EL (cell line): ENCODE measurements around the gene FAM20B.
A peak's percentile ranks its signal among the peaks of the same experiment; 100 is the strongest.
"Not testable (repeated sequence)": the region's sequence is repeated elsewhere in the genome, so short reads cannot be mapped to it uniquely, and the experiment has no call there.

Experiments
- DNase-seq: peaks from one replicate; pipeline ENCODE4 v3.0.0-alpha.2; 2016

FAM20B gene

GRCh38 chr1:179025975-179026812 lies 500 bp downstream of the FAM20B start:
- DNase-seq, result peak; percentile 67

- DNase-seq, result no peak
Measured at GRCh38 chr1:179026813-179027669, 1.3 kb downstream of the FAM20B start.

DNA sequence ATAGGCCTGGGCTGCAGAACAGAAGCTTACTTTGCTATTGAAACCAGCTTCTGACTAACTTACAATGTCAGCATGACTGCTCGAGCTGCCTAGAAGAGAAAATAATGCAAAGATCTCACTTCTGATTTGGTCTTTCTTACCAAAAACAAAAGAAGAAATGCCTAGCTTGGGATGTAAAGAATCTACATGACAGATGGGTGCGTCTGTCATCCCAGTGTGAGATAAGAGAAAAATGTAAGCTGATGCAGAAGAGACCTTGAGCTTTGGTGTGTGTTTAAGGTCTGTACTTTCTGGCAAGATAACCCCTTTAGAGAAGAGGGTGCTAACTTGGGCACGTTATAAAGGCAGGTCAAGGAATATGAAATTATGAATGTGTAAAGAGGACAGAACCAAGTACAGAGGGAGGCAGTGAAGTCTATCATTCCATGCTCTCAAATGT lies 3.6 kb downstream of the FAM20B start:
- no peak for DNase-seq

- no peak for DNase-seq
Measured at GRCh38 chr1:179030130-179030529, 4.4 kb downstream of the FAM20B start.

- DNase-seq, result no peak
Measured at GRCh38 chr1:179030683-179031082, 5.0 kb downstream of the FAM20B start.

- no peak for DNase-seq
Measured at GRCh38 chr1:179031284-179031683, 5.6 kb downstream of the FAM20B start.

- DNase-seq, result peak; percentile 71
Measured at GRCh38 chr1:179031855-179032513, 6.3 kb downstream of the FAM20B start.

- DNase-seq, result peak; percentile 38
Measured at GRCh38 chr1:179034720-179035119, 9.0 kb downstream of the FAM20B start.

DNA sequence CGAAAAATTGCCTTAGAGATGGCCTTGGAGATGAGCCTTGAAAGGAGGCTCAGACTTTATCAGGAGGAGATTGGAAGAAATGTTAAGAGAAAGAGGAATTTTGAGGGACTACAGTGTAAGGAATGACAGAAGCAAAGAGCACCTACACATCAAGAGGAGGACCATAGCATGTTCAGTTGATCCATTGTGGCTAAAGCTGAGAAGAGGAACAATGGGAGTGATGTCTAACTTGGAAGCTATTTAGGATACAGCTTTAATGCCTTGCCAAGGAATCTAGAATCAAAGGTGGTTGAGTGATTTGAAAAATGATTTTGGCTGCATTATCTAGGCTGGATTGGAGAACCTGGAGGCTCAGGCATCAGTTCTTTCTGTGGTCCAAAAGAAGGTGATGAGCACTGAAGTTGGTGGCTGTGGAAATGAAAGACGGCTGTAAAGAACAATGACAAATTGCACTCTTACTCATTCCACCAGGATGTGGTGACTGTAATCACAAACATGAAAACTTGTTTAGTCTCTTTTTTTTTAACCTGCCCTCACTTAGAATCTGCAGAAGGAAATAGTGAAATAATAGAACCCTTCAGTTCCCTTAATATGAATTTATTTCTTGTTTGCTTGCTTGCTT lies 11.3 kb downstream of the FAM20B start:
- peak; percentile 47 for DNase-seq

DNA sequence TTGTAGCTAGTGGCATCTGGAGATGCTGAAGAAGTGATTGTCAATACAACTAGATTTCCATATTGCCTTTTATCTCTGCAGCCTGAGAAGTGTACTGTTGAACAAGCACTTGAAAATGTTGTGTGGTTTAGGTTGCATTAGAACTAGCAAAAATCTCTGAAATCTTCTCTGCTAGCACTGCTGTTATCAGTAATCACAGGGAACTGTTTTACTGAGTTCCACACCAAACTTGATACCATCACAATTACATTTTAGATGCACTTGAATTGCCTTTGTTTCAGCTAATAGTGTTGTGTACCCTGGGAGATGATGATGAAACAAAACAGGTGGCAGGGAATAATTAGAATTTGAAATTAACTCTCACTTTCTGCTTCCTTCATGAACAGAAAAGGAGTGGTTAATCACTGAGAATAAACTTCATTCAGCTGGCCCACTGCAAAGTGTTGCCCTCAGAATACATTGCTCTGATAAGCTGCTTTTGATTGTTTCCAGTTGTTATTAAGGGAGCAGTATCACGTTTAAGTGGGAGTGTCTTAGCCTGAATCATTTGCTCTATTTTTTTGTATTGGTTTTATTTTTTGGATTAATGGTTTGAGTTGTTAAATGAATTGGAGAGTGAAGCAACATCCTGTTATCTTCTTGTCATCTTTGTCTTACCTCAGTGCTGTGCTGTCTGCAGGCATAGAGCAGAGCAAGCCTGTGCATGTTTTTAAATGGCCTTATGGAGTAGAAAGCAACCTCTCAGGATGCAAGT lies 13.0 kb downstream of the FAM20B start:
- no peak for DNase-seq

- not testable (repeated sequence) for DNase-seq
Measured at GRCh38 chr1:179039502-179040174, 13.9 kb downstream of the FAM20B start.

DNA sequence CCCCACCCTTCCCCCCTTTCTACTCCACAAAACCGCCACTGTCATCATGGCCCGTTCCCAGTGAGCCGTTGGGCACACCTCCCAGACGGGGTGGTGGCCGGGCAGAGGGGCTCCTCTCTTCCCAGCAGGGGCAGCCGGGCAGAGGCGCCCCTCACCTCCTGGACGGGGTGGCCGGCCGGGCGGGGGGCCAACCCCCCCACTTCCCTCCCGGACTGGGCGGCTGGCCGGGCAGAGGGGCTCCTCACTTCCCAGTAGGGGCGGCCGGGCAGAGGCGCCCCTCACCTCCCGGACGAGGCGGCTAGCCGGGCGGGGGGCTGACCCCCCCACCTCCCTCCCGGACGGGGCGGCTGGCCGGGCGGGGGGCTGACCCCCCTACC lies 14.5 kb downstream of the FAM20B start:
- not testable (repeated sequence) for DNase-seq

- DNase-seq, result no peak
Measured at GRCh38 chr1:179042087-179042486, 16.4 kb downstream of the FAM20B start.

DNA sequence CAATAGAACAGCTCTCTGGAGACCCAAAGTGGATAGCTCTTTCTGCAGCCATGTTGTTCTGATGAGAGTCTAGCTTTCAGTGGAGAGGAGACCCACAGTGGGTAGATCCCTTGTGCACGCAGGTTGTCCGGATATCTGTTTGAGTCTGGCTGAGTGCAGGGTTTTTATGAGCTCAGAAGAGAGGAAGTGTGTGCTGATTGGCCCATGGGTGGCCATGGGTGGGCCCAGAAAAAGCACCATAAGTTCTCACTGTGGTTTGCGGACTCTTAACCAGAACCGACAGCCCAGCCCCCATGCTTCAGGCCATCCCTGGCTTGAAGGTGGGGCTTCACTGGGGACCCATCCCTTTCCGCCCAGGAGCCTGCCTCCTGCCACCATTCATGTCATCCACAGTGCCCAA lies 17.0 kb downstream of the FAM20B start:
- DNase-seq, result no peak

GRCh38 chr1:179043266-179043665 lies 17.6 kb downstream of the FAM20B start:
- no peak for DNase-seq

- no peak for DNase-seq
Measured at GRCh38 chr1:179043907-179044306, 18.2 kb downstream of the FAM20B start.

GRCh38 chr1:179046808-179047635 lies 21.3 kb downstream of the FAM20B start:
- DNase-seq, result peak; percentile 21

- no peak for DNase-seq
Measured at GRCh38 chr1:179047636-179047997, 21.9 kb downstream of the FAM20B start.

GRCh38 chr1:179048339-179049124 lies 22.8 kb downstream of the FAM20B start:
- no peak for DNase-seq

DNA sequence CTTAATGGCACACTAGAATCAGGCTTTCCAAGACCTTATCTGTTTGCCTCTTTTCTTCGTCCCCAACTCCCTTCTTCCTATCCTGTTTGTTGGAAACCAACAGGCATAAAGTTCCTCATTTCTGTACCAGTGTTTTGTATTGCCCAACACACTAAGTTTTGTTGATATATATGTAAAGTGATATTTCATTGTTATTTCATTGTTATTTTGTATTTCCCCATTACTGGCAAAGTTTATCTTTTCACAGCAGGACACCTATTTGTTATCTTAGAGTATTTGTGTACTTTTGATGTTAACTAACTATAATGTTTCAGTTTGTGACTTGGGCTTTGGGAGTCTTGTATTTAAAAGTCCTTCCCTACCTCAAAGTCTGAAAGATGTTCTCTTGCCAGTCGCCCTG lies 27.1 kb downstream of the FAM20B start:
- DNase-seq, result no peak
